ENCODE data around the gene TCF7L1. TPM values are rescaled to one million over a fixed set of nuclear protein-coding genes. Genes with fewer than 3 reads are reported as not detected.

TCF7L1 gene
- total RNA-seq, 1 donor from 2014 or later = 6.0 TPM

- intact Hi-C loops (cut with DNase I) = no loop called here
- DNase-seq (ENCODE audit: low spot score) = no peak
Measured at GRCh38 chr2:85357736-85358135, 224.5 kb downstream of the TCF7L1 start.

Other genes starting within 250 kb of the TCF7L1 start
- gene TMSB10, start 227.7 kb upstream of the TCF7L1 start, total RNA-seq = 452 TPM
- 88.8 TPM for gene KCMF1, start 162.2 kb upstream of the TCF7L1 start, total RNA-seq
- 75.1 TPM for gene TGOLN2, start 194.6 kb downstream of the TCF7L1 start, total RNA-seq
- 16.6 TPM for gene RETSAT, start 221.1 kb downstream of the TCF7L1 start, total RNA-seq
- 9.8 TPM for gene ELMOD3, start 221.4 kb downstream of the TCF7L1 start, total RNA-seq